Transverse colon (tissue), 4 donors: ENCODE results near the gene CCDC188. TPM values are rescaled to one million over a fixed set of nuclear protein-coding genes. Genes with fewer than 3 reads are reported as not detected.
A peak's percentile ranks its signal among the peaks of the same experiment; 100 is the strongest.

Experiments
- DNase-seq: peaks from one replicate; pipeline ENCODE4 v3.0.0-alpha.2; 2019
- H3K27ac ChIP-seq, 4 donors: fragments of 200-600 bp; sonication (generic); 2 replicates each; pipeline ENCODE4 v1.5.1; 2016 to 2018; ENCODE audit warnings: inconsistent platforms in 4 of 4
- H3K27me3 ChIP-seq: fragments of 200-600 bp; sonication (generic); 2 replicates; pipeline ENCODE4 v1.5.1; 2017; ENCODE audit warnings: inconsistent platforms
- H3K36me3 ChIP-seq, 4 donors: fragments of 200-600 bp; sonication (generic); 2 replicates each; pipeline ENCODE4 v1.5.1; 2017 to 2019; ENCODE audit warnings: inconsistent platforms in 4 of 4
- H3K4me1 ChIP-seq, 4 donors: fragments of 200-600 bp; sonication (generic); 2 replicates each; pipeline ENCODE4 v1.5.1; 2017 to 2020; ENCODE audit warnings: inconsistent platforms in 4 of 4
- H3K4me3 ChIP-seq, 4 donors: fragments of 200-600 bp; sonication (generic); 1 replicate in 1 of 4; 2 replicates in 3 of 4; pipeline versions ENCODE4 v1.5.1 to v1.6.1; 2017 to 2019; ENCODE audit warnings: inconsistent platforms in 4 of 4
- H3K9me3 ChIP-seq, 2 donors: fragments of 200-600 bp; sonication (generic); 2 replicates each; pipeline ENCODE4 v1.5.1; 2017 to 2019; ENCODE audit warnings: inconsistent platforms in 2 of 2
- CTCF ChIP-seq, 5 experiments: fragments of 200-600 bp in 3 of 5; fragments of 450-650 bp in 2 of 5; sonication (generic) in 3 of 5; IDR thresholded peaks; 1 replicate in 2 of 5; 2 replicates in 3 of 5; pipeline ENCODE4 v1.5.1; 2016 to 2017; ENCODE audit warnings: antibody characterized with exemption in 5 of 5, inconsistent platforms in 3 of 5, mild to moderate bottlenecking in 2 of 5, moderate library complexity in 1 of 5
- EP300 ChIP-seq: sonication (generic); formaldehyde crosslinking; IDR thresholded peaks from one replicate; pipeline ENCODE4 v1.6.1; 2017; ENCODE audit warnings: antibody characterized with exemption, low read depth
- POLR2A ChIP-seq: fragments of 450-650 bp; IDR thresholded peaks from one replicate; pipeline ENCODE4 v1.6.1; 2016; ENCODE audit warnings: antibody characterized with exemption, mild to moderate bottlenecking, moderate library complexity
- POLR2AphosphoS5 ChIP-seq, 3 donors: sonication (generic); formaldehyde crosslinking; IDR thresholded peaks; one replicate each; pipeline ENCODE4 v1.6.1; 2016; ENCODE audit warnings: antibody characterized with exemption in 3 of 3
- WGBS, 2 donors: methylation state at CpG; one replicate each; pipeline ENCODE4 v1.1.5; 2018; ENCODE audit warnings: low coverage in 1 of 2; 5-methylcytosine and 5-hydroxymethylcytosine counted together
- in situ Hi-C, 4 donors: fragments of 200-750 bp; cut with MboI; loops; one replicate each; pipeline versions ENCODE4 v1.15.0 to v1.15.1; 2017; ENCODE audit warnings: low sequenced_read_pairs in 3 of 4, low pct_ligation_motif_present in 1 of 4, low pct_unique_long_range_greater_than_20kb in 1 of 4
- intact Hi-C: fragments of 100-400 bp; cut with DNase I; formaldehyde crosslinking; loops from one replicate; pipeline ENCODE4 v1.15.1; 2023; ENCODE audit warnings: low total_unique reads
- total RNA-seq, 4 donors: library from RNA; depleted of rRNA; stranded (reverse); fragments of >200 nt; gene quantifications; one replicate each; pipeline ENCODE4 v1.1.0, GENCODE V29; 2016

The CCDC188 gene
- total RNA-seq, 4 donors from 2014 or later, result 0.41 TPM; not detected in 3

GRCh38 chr22:20121856-20122415, 28.9 kb downstream of the CCDC188 start:
- 98 to 100% methylated on average over 1 to 18 of the region's 22 CpGs for WGBS, 2 donors
- in situ Hi-C loops, result no loop called here
- intact Hi-C loops, result loop anchor here (10.0 kb wide), 1 partner anchor 147 kb away; no protein-coding TSS in a partner anchor
- H3K36me3 ChIP-seq, result peaks cover 0 to 11% (median 2%) of the 10 kb centered on the region in 4 donors
- H3K27me3 ChIP-seq, result no peaks in the 10 kb centered on the region
- H3K9me3 ChIP-seq, result no peaks in the 10 kb centered on the region
- no peak overlapping the region for H3K4me3 ChIP-seq
- H3K27ac ChIP-seq, result no peak overlapping the region
- H3K4me1 ChIP-seq, result peaks cover 7 to 25% (median 15%) of the 10 kb centered on the region in 4 donors
- TF ChIP-seq POLR2A, result no peak
- no peak for TF ChIP-seq POLR2AphosphoS5 (IDR thresholded peaks at IDR 0.05)
- no peak for TF ChIP-seq EP300
- no peak for TF ChIP-seq CTCF (IDR thresholded peaks at IDR 0.05)
- no peak for DNase-seq

GRCh38 chr22:20118300-20119020, 32.4 kb downstream of the CCDC188 start:
- TF ChIP-seq POLR2AphosphoS5 (IDR thresholded peaks at IDR 0.05) (no peak), CTCF (IDR thresholded peaks at IDR 0.05) (no peak), POLR2A (no peak), EP300 (no peak)
- Histone ChIP-seq H3K27me3 (no peaks in the 10 kb centered on the region), H3K9me3 (no peaks in the 10 kb centered on the region), H3K4me1 (peaks cover 14 to 37% (median 27%) of the 10 kb centered on the region in 4 donors), H3K27ac (peak overlapping the region; percentile 82 to 95 (median 88)), H3K36me3 (peaks cover 0 to 1% (median 0%) of the 10 kb centered on the region in 4 donors), H3K4me3 (peak overlapping the region in 3 of 4 donors; percentile 82 to 96 (median 94))
- in situ Hi-C loops, result no loop called here
- no peak for DNase-seq
- 14 to 15% methylated on average over 4 to 8 of the region's 8 CpGs for WGBS, 2 donors
- intact Hi-C loops, result no loop called here

- Histone ChIP-seq H3K27ac (peak overlapping the region; percentile 82 to 95 (median 88)), H3K4me1 (peaks cover 14 to 37% (median 27%) of the 10 kb centered on the region in 4 donors), H3K36me3 (no peaks in the 10 kb centered on the region), H3K27me3 (no peaks in the 10 kb centered on the region), H3K4me3 (peak overlapping the region; percentile 49 to 96 (median 88)), H3K9me3 (no peaks in the 10 kb centered on the region)
- peak; percentile 30 for DNase-seq
- intact Hi-C loops, result no loop called here
- 0 to 1% methylated on average over 1 to 39 of the region's 66 CpGs for WGBS, 2 donors
- in situ Hi-C loops, result no loop called here
- no peak for TF ChIP-seq CTCF (IDR thresholded peaks at IDR 0.05)
- TF ChIP-seq EP300, result no peak
- no peak for TF ChIP-seq POLR2A
- TF ChIP-seq POLR2AphosphoS5 (IDR thresholded peaks at IDR 0.05), result no peak
These were observed 33.1 kb downstream of the CCDC188 start for GRCh38 chr22:20117633-20118299.
